ENCODE measurements around the gene CAPN2.

CAPN2 gene

GRCh38 chr1:223785808-223786207 lies 73.5 kb downstream of the CAPN2 start:
- no peaks in the 10 kb centered on the region for H3K4me1 ChIP-seq (ENCODE audit: low read length)

GRCh38 chr1:223788746-223789415 lies 76.5 kb downstream of the CAPN2 start:
- no peak for TF ChIP-seq CTCF (IDR thresholded peaks at IDR 0.05; ENCODE audit: low read depth, low read length)
- no peak for TF ChIP-seq EZH2phosphoT487 (IDR thresholded peaks at IDR 0.05; ENCODE audit: low read depth)
- Histone ChIP-seq H3K27me3 (ENCODE audit: low read depth, low read length) (no peaks in the 10 kb centered on the region), H3K27ac (ENCODE audit: low read length) (no peak overlapping the region), H3K9ac (ENCODE audit: low read length) (no peak overlapping the region), H3K4me2 (ENCODE audit: low read length) (no peak overlapping the region), H3K79me2 (ENCODE audit: low read length) (no peaks in the 10 kb centered on the region), H3K4me1 (ENCODE audit: low read length) (no peaks in the 10 kb centered on the region), H2AFZ (ENCODE audit: low read depth, low read length) (no peak overlapping the region), H3K4me3 (ENCODE audit: low read length) (no peak overlapping the region), H3K9me3 (ENCODE audit: insufficient read depth, low read length) (no peaks in the 10 kb centered on the region), H3K36me3 (replicated peaks; ENCODE audit: low read depth, low read length) (peaks cover 43% of the 10 kb centered on the region), H4K20me1 (ENCODE audit: insufficient read depth, low read length) (no peaks in the 10 kb centered on the region)

More at GRCh38 chr1:223785808-223786207, 73.5 kb downstream of the CAPN2 start:
- Histone ChIP-seq H3K36me3 (replicated peaks; ENCODE audit: low read depth, low read length) (peaks cover 40% of the 10 kb centered on the region), H3K9ac (ENCODE audit: low read length) (no peak overlapping the region), H4K20me1 (ENCODE audit: insufficient read depth, low read length) (no peaks in the 10 kb centered on the region), H2AFZ (ENCODE audit: low read depth, low read length) (no peak overlapping the region), H3K9me3 (ENCODE audit: insufficient read depth, low read length) (no peaks in the 10 kb centered on the region), H3K4me2 (ENCODE audit: low read length) (no peak overlapping the region), H3K4me3 (ENCODE audit: low read length) (no peak overlapping the region), H3K27me3 (ENCODE audit: low read depth, low read length) (no peaks in the 10 kb centered on the region), H3K27ac (ENCODE audit: low read length) (no peak overlapping the region), H3K79me2 (ENCODE audit: low read length) (no peaks in the 10 kb centered on the region)
- TF ChIP-seq CTCF (IDR thresholded peaks at IDR 0.05; ENCODE audit: low read depth, low read length), result no peak
- TF ChIP-seq EZH2phosphoT487 (IDR thresholded peaks at IDR 0.05; ENCODE audit: low read depth), result no peak

GRCh38 chr1:223792046-223792445 lies 79.7 kb downstream of the CAPN2 start:
- Histone ChIP-seq H3K4me1 (ENCODE audit: low read length) (no peaks in the 10 kb centered on the region), H4K20me1 (ENCODE audit: insufficient read depth, low read length) (no peaks in the 10 kb centered on the region), H3K79me2 (ENCODE audit: low read length) (no peaks in the 10 kb centered on the region), H3K27ac (ENCODE audit: low read length) (no peak overlapping the region), H3K9ac (ENCODE audit: low read length) (no peak overlapping the region), H3K36me3 (replicated peaks; ENCODE audit: low read depth, low read length) (peaks cover 55% of the 10 kb centered on the region), H3K9me3 (ENCODE audit: insufficient read depth, low read length) (no peaks in the 10 kb centered on the region), H3K27me3 (ENCODE audit: low read depth, low read length) (no peaks in the 10 kb centered on the region), H3K4me2 (ENCODE audit: low read length) (no peak overlapping the region), H3K4me3 (ENCODE audit: low read length) (no peak overlapping the region), H2AFZ (ENCODE audit: low read depth, low read length) (no peak overlapping the region)
- TF ChIP-seq EZH2phosphoT487 (IDR thresholded peaks at IDR 0.05; ENCODE audit: low read depth), result no peak
- TF ChIP-seq CTCF (IDR thresholded peaks at IDR 0.05; ENCODE audit: low read depth, low read length), result no peak

- no peak overlapping the region for H3K27ac ChIP-seq (ENCODE audit: low read length)
- H3K4me2 ChIP-seq (ENCODE audit: low read length), result no peak overlapping the region
- no peaks in the 10 kb centered on the region for H3K4me1 ChIP-seq (ENCODE audit: low read length)
- H3K4me3 ChIP-seq (ENCODE audit: low read length), result no peak overlapping the region
- no peaks in the 10 kb centered on the region for H3K27me3 ChIP-seq (ENCODE audit: low read depth, low read length)
- H3K79me2 ChIP-seq (ENCODE audit: low read length), result no peaks in the 10 kb centered on the region
- no peak for TF ChIP-seq CTCF (IDR thresholded peaks at IDR 0.05; ENCODE audit: low read depth, low read length)
- TF ChIP-seq EZH2phosphoT487 (IDR thresholded peaks at IDR 0.05; ENCODE audit: low read depth), result no peak
- no peak overlapping the region for H3K9ac ChIP-seq (ENCODE audit: low read length)
- H3K9me3 ChIP-seq (ENCODE audit: insufficient read depth, low read length), result no peaks in the 10 kb centered on the region
- no peaks in the 10 kb centered on the region for H4K20me1 ChIP-seq (ENCODE audit: insufficient read depth, low read length)
- H3K36me3 ChIP-seq (replicated peaks; ENCODE audit: low read depth, low read length), result peaks cover 55% of the 10 kb centered on the region
- H2AFZ ChIP-seq (ENCODE audit: low read depth, low read length), result no peak overlapping the region
Observed at GRCh38 chr1:223793716-223794115, 81.4 kb downstream of the CAPN2 start.
